ENCODE data around the gene LMAN2L. TPM values are rescaled to one million over a fixed set of nuclear protein-coding genes. Genes with fewer than 3 reads are reported as not detected.

The LMAN2L gene, protein sequence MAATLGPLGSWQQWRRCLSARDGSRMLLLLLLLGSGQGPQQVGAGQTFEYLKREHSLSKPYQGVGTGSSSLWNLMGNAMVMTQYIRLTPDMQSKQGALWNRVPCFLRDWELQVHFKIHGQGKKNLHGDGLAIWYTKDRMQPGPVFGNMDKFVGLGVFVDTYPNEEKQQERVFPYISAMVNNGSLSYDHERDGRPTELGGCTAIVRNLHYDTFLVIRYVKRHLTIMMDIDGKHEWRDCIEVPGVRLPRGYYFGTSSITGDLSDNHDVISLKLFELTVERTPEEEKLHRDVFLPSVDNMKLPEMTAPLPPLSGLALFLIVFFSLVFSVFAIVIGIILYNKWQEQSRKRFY
- total RNA-seq (5.4 TPM), polyA plus RNA-seq (10 to 100 TPM; 17.8 to 22.7 (median 20.3) TPM)

- ATAC-seq (ENCODE audit: low read depth in 2 of 2) (peak; percentile 100), DNase-seq (peak; percentile 95 to 99 (median 96))
- Histone ChIP-seq H3K36me3 (ENCODE audit: control insufficient read depth, insufficient read depth, low read length) (no peaks in the 10 kb centered on the region), H3K27me3 (ENCODE audit: control insufficient read depth, insufficient read depth, low read length) (no peaks in the 10 kb centered on the region), H3K9me3 (ENCODE audit: control insufficient read depth in 2 of 2, low read length in 2 of 2) (no peaks in the 10 kb centered on the region), H3K27ac (ENCODE audit: insufficient read depth, low read length, poor library complexity, severe bottlenecking) (peak within 1 kb of the TSS; percentile 61), H3K4me3 (ENCODE audit: low read depth, low read length) (peak within 1 kb of the TSS; percentile 89), H3K4me1 (ENCODE audit: control insufficient read depth, insufficient read depth, low read length, poor library complexity, severe bottlenecking) (peaks cover 19% of the 10 kb centered on the region)
- H3K27ac Mint-ChIP-seq = peak within 1 kb of the TSS; percentile 94 to 96 (median 95)
- no peaks in the 10 kb centered on the region for H3K9me3 Mint-ChIP-seq
- H3K36me3 Mint-ChIP-seq = peaks cover 10% of the 10 kb centered on the region
- peaks cover 4% of the 10 kb centered on the region for H3K27me3 Mint-ChIP-seq
- H3K4me1 Mint-ChIP-seq = peaks cover 16 to 44% (median 25%) of the 10 kb centered on the region in 4 donors
- peak within 1 kb of the TSS; percentile 95 to 98 (median 97) for H3K4me3 Mint-ChIP-seq
Measured at GRCh38 chr2:96739633-96740428, at the start of gene LMAN2L. Gene LMAN2L (minus strand): TSS chr2:96740064. CDS start chr2:96740040, 24 bp downstream.

- Mint-ChIP-seq H3K27me3 (no peaks in the 10 kb centered on the region), H3K36me3 (no peaks in the 10 kb centered on the region), H3K9me3 (no peaks in the 10 kb centered on the region), H3K4me1 (peaks cover 0 to 4% (median 1%) of the 10 kb centered on the region in 4 donors), H3K27ac (no peak overlapping the region), H3K4me3 (no peak overlapping the region)
- Histone ChIP-seq H3K27ac (ENCODE audit: insufficient read depth, low read length, poor library complexity, severe bottlenecking) (no peak overlapping the region), H3K9me3 (ENCODE audit: control insufficient read depth in 2 of 2, low read length in 2 of 2) (no peaks in the 10 kb centered on the region), H3K4me1 (ENCODE audit: control insufficient read depth, insufficient read depth, low read length, poor library complexity, severe bottlenecking) (no peaks in the 10 kb centered on the region), H3K4me3 (ENCODE audit: low read depth, low read length) (no peak overlapping the region), H3K27me3 (ENCODE audit: control insufficient read depth, insufficient read depth, low read length) (no peaks in the 10 kb centered on the region), H3K36me3 (ENCODE audit: control insufficient read depth, insufficient read depth, low read length) (no peaks in the 10 kb centered on the region)
- no peak for ATAC-seq (ENCODE audit: low read depth in 2 of 2)
- no peak for DNase-seq
Measured at GRCh38 chr2:96789245-96789617, 49.4 kb upstream of the LMAN2L start.

DNA sequence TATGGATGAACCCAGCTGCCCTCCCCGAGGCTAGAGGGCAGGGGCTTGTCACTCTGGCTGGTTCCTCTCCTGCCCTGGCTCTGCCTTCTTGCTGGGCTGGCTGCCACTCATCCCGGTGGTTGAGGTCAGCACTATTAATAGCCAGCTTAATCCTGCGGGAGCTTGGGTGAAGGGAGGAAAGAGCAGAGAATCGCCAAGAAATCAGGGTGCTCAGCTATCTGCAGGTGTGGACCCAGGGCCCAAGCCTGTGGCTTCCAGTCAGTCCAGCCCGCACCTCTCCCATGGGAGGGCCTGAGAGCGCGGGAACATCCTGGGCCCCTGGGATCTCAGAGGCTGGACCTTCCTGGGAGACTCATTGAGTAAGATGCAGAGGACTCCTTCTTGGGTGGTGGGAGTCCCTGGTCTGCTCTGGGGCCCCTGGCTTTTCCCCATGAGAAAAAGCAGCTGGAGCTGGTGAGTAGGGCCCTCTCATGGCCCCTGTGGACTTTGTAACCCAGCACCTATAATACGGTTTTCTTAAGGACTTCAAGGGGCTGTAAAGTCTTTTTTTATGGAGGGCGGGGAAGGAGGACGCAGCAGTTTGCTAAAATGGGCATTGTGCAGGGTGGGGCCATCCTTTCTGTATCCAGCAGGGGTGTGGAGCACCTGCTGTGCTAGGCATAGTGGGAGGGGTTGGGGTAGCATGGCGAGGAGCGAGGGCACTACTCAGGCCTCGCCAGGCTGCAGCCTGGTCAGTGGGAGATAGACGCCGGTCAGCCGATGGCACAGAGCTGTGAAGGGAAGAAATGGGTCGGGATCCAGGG is 48.8 kb upstream of the LMAN2L start:
- H3K9me3 Mint-ChIP-seq = no peaks in the 10 kb centered on the region
- no peaks in the 10 kb centered on the region for H3K27me3 Mint-ChIP-seq
- Histone ChIP-seq H3K4me3 (ENCODE audit: low read depth, low read length) (no peak overlapping the region), H3K9me3 (ENCODE audit: control insufficient read depth in 2 of 2, low read length in 2 of 2) (no peaks in the 10 kb centered on the region), H3K27ac (ENCODE audit: insufficient read depth, low read length, poor library complexity, severe bottlenecking) (no peak overlapping the region), H3K4me1 (ENCODE audit: control insufficient read depth, insufficient read depth, low read length, poor library complexity, severe bottlenecking) (no peaks in the 10 kb centered on the region), H3K36me3 (ENCODE audit: control insufficient read depth, insufficient read depth, low read length) (no peaks in the 10 kb centered on the region), H3K27me3 (ENCODE audit: control insufficient read depth, insufficient read depth, low read length) (no peaks in the 10 kb centered on the region)
- ATAC-seq (ENCODE audit: low read depth in 2 of 2) (no peak), DNase-seq (no peak)
- no peaks in the 10 kb centered on the region for H3K36me3 Mint-ChIP-seq
- no peak overlapping the region for H3K4me3 Mint-ChIP-seq
- peaks cover 0 to 4% (median 1%) of the 10 kb centered on the region in 4 donors for H3K4me1 Mint-ChIP-seq
- H3K27ac Mint-ChIP-seq = no peak overlapping the region

GRCh38 chr2:96787411-96787810 is 47.5 kb upstream of the LMAN2L start:
- Mint-ChIP-seq H3K27ac (no peak overlapping the region), H3K4me1 (peaks cover 0 to 4% (median 1%) of the 10 kb centered on the region in 4 donors), H3K4me3 (no peak overlapping the region), H3K9me3 (no peaks in the 10 kb centered on the region), H3K27me3 (no peaks in the 10 kb centered on the region), H3K36me3 (no peaks in the 10 kb centered on the region)
- Histone ChIP-seq H3K27ac (ENCODE audit: insufficient read depth, low read length, poor library complexity, severe bottlenecking) (no peak overlapping the region), H3K36me3 (ENCODE audit: control insufficient read depth, insufficient read depth, low read length) (no peaks in the 10 kb centered on the region), H3K9me3 (ENCODE audit: control insufficient read depth in 2 of 2, low read length in 2 of 2) (no peaks in the 10 kb centered on the region), H3K4me1 (ENCODE audit: control insufficient read depth, insufficient read depth, low read length, poor library complexity, severe bottlenecking) (no peaks in the 10 kb centered on the region), H3K4me3 (ENCODE audit: low read depth, low read length) (no peak overlapping the region), H3K27me3 (ENCODE audit: control insufficient read depth, insufficient read depth, low read length) (no peaks in the 10 kb centered on the region)
- ATAC-seq (ENCODE audit: low read depth in 2 of 2) (no peak), DNase-seq (no peak)

GRCh38 chr2:96783388-96783787 is 43.5 kb upstream of the LMAN2L start:
- Histone ChIP-seq H3K36me3 (ENCODE audit: control insufficient read depth, insufficient read depth, low read length) (no peaks in the 10 kb centered on the region), H3K27me3 (ENCODE audit: control insufficient read depth, insufficient read depth, low read length) (no peaks in the 10 kb centered on the region), H3K9me3 (ENCODE audit: control insufficient read depth in 2 of 2, low read length in 2 of 2) (no peaks in the 10 kb centered on the region), H3K4me3 (ENCODE audit: low read depth, low read length) (no peak overlapping the region), H3K4me1 (ENCODE audit: control insufficient read depth, insufficient read depth, low read length, poor library complexity, severe bottlenecking) (no peaks in the 10 kb centered on the region), H3K27ac (ENCODE audit: insufficient read depth, low read length, poor library complexity, severe bottlenecking) (no peak overlapping the region)
- Mint-ChIP-seq H3K9me3 (no peaks in the 10 kb centered on the region), H3K4me3 (no peak overlapping the region), H3K4me1 (peaks cover 0 to 4% (median under 1%) of the 10 kb centered on the region in 4 donors), H3K27ac (peak overlapping the region in 2 of 3 donors; percentile 33 to 64), H3K27me3 (no peaks in the 10 kb centered on the region), H3K36me3 (peaks cover 4% of the 10 kb centered on the region)
- DNase-seq (no peak), ATAC-seq (ENCODE audit: low read depth in 2 of 2) (no peak)

DNA sequence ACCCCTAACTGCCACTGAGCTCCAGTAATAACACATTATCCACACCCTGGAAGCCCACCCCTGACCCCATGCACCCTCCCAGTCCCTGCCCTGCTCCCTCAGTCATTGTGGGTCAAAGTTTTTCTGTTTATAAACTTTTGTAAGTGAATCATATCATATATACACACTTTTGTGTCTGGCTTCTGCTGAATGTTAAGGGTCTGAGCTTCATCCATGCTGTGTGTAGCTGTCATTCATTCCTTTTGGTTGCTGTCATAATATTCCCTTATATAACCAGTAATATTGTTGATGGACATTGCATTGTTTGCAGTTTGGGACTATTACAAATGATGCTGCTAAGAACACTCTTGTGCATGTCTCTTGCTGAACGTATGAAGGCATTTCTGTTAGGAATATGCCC is 35.3 kb upstream of the LMAN2L start:
- peak overlapping the region in 2 of 3 donors; percentile 50 to 68 for H3K27ac Mint-ChIP-seq
- no peaks in the 10 kb centered on the region for H3K27me3 Mint-ChIP-seq
- no peaks in the 10 kb centered on the region for H3K36me3 ChIP-seq (ENCODE audit: control insufficient read depth, insufficient read depth, low read length)
- no peaks in the 10 kb centered on the region for H3K27me3 ChIP-seq (ENCODE audit: control insufficient read depth, insufficient read depth, low read length)
- no peak overlapping the region for H3K4me3 ChIP-seq (ENCODE audit: low read depth, low read length)
- no peaks in the 10 kb centered on the region for H3K9me3 Mint-ChIP-seq
- DNase-seq (no peak), ATAC-seq (ENCODE audit: low read depth in 2 of 2) (no peak)
- peaks cover 5 to 29% (median 18%) of the 10 kb centered on the region in 4 donors for H3K4me1 Mint-ChIP-seq
- peak overlapping the region in 2 of 4 donors; percentile 3 to 45 for H3K4me3 Mint-ChIP-seq
- H3K36me3 Mint-ChIP-seq = no peaks in the 10 kb centered on the region
- H3K27ac ChIP-seq (ENCODE audit: insufficient read depth, low read length, poor library complexity, severe bottlenecking) = no peak overlapping the region
- no peaks in the 10 kb centered on the region for H3K9me3 ChIP-seq (ENCODE audit: control insufficient read depth in 2 of 2, low read length in 2 of 2)
- H3K4me1 ChIP-seq (ENCODE audit: control insufficient read depth, insufficient read depth, low read length, poor library complexity, severe bottlenecking) = peaks cover 18% of the 10 kb centered on the region

DNA sequence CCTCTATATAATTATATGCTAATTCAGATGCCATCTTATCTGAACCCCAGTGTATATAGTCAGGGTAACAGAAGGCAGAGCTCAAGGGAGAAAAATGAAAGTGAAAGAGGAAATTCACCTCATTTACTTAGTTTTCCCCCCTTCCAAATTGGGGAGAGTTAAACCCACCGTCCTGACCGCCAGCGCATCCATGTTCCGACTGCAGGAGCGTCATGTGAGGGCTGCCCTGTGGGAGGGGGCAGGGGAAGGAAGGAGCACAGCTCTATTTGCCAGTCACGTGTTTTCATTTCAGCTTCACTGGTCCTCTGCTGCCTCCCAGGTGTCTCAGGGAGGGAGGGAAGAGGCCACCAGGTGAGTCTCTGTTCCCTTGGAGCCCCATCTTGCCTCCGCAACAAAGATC is 34.1 kb upstream of the LMAN2L start:
- no peaks in the 10 kb centered on the region for H3K27me3 ChIP-seq (ENCODE audit: control insufficient read depth, insufficient read depth, low read length)
- no peaks in the 10 kb centered on the region for H3K9me3 ChIP-seq (ENCODE audit: control insufficient read depth in 2 of 2, low read length in 2 of 2)
- no peaks in the 10 kb centered on the region for H3K9me3 Mint-ChIP-seq
- no peaks in the 10 kb centered on the region for H3K27me3 Mint-ChIP-seq
- H3K4me1 Mint-ChIP-seq = peaks cover 5 to 34% (median 23%) of the 10 kb centered on the region in 4 donors
- H3K4me1 ChIP-seq (ENCODE audit: control insufficient read depth, insufficient read depth, low read length, poor library complexity, severe bottlenecking) = peaks cover 18% of the 10 kb centered on the region
- no peaks in the 10 kb centered on the region for H3K36me3 Mint-ChIP-seq
- peak; percentile 27 to 60 (median 42) for DNase-seq
- H3K36me3 ChIP-seq (ENCODE audit: control insufficient read depth, insufficient read depth, low read length) = no peaks in the 10 kb centered on the region
- peak overlapping the region; percentile 90 to 95 (median 93) for H3K4me3 Mint-ChIP-seq
- H3K4me3 ChIP-seq (ENCODE audit: low read depth, low read length) = peak overlapping the region; percentile 85
- peak overlapping the region; percentile 61 for H3K27ac ChIP-seq (ENCODE audit: insufficient read depth, low read length, poor library complexity, severe bottlenecking)
- ATAC-seq (ENCODE audit: low read depth in 2 of 2) = peak; percentile 62 to 67
- peak overlapping the region; percentile 89 to 93 (median 91) for H3K27ac Mint-ChIP-seq

Data from CD4-positive, CD25-positive, alpha-beta regulatory T cell (primary cell).